ENCODE results near the gene ASCL4. TPM values are rescaled to one million over a fixed set of nuclear protein-coding genes. Genes with fewer than 3 reads are reported as not detected.

ASCL4 gene
- total and polyA plus RNA-seq, 4 donors, result under 0.01 TPM; not detected in 3

- peaks cover 0 to 9% (median 6%) of the 10 kb centered on the region in 4 donors for H3K4me1 ChIP-seq (ENCODE audit: control insufficient read depth in 4 of 4, insufficient read depth in 4 of 4, low read length in 3 of 4)
- no peaks in the 10 kb centered on the region for H3K27me3 ChIP-seq (ENCODE audit: control insufficient read depth in 4 of 4, insufficient read depth in 4 of 4, low read length in 3 of 4)
- WGBS, result 89% methylated on average over 1 of the region's 1 CpG
Measured at GRCh38 chr12:107765316-107765715, 9.2 kb upstream of the ASCL4 start.

DNA sequence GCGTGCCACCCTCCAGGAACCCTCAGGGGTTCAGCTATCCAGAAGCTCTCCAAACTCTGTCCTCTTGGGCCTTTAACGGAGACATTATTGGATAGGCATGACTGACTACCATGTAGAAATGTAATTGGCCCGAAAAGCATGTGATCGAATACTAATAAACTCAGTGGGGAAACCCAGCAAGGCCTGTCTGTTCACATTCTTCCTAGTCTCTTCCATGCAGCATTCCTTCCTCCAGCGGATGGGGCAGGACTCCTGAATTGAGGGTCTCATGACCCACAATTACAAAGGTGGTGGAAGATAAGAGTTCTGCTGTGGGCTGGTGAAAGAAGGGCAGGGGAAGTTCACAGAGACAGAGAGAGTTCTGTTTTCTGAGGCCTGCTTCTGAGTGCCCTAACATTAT is 7.0 kb upstream of the ASCL4 start:
- TF ChIP-seq HNF4A (conservative IDR thresholded peaks at IDR 0.05) (no peak), MAX (IDR thresholded peaks at IDR 0.05) (no peak), HNF4G (IDR thresholded peaks at IDR 0.05) (no peak), NR2F2 (IDR thresholded peaks at IDR 0.05) (no peak), RAD21 (IDR thresholded peaks at IDR 0.05) (no peak), EGR1 (IDR thresholded peaks at IDR 0.05; ENCODE audit: low read depth in 2 of 2) (no peak)
- TF ChIP-seq, protein P1, sequence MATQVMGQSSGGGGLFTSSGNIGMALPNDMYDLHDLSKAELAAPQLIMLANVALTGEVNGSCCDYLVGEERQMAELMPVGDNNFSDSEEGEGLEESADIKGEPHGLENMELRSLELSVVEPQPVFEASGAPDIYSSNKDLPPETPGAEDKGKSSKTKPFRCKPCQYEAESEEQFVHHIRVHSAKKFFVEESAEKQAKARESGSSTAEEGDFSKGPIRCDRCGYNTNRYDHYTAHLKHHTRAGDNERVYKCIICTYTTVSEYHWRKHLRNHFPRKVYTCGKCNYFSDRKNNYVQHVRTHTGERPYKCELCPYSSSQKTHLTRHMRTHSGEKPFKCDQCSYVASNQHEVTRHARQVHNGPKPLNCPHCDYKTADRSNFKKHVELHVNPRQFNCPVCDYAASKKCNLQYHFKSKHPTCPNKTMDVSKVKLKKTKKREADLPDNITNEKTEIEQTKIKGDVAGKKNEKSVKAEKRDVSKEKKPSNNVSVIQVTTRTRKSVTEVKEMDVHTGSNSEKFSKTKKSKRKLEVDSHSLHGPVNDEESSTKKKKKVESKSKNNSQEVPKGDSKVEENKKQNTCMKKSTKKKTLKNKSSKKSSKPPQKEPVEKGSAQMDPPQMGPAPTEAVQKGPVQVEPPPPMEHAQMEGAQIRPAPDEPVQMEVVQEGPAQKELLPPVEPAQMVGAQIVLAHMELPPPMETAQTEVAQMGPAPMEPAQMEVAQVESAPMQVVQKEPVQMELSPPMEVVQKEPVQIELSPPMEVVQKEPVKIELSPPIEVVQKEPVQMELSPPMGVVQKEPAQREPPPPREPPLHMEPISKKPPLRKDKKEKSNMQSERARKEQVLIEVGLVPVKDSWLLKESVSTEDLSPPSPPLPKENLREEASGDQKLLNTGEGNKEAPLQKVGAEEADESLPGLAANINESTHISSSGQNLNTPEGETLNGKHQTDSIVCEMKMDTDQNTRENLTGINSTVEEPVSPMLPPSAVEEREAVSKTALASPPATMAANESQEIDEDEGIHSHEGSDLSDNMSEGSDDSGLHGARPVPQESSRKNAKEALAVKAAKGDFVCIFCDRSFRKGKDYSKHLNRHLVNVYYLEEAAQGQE (IDR thresholded peaks at IDR 0.05), result no peak
- no peaks in the 10 kb centered on the region for H3K9me3 ChIP-seq (ENCODE audit: control insufficient read depth in 4 of 4, low read length in 3 of 4)
- no peak for DNase-seq (ENCODE audit: low spot score)
- no peak overlapping the region for H3K27ac ChIP-seq (ENCODE audit: low read depth in 1 of 2, low read length in 2 of 2)
- H3K36me3 ChIP-seq (ENCODE audit: control insufficient read depth in 4 of 4, insufficient read depth in 3 of 4, low read depth in 1 of 4, low read length in 3 of 4), result no peaks in the 10 kb centered on the region
- no peaks in the 10 kb centered on the region for H3K27me3 ChIP-seq (ENCODE audit: control insufficient read depth in 4 of 4, insufficient read depth in 4 of 4, low read length in 3 of 4)
- no peak overlapping the region for H3K9ac ChIP-seq (ENCODE audit: low read depth in 1 of 2, low read length in 2 of 2)
- H3K4me3 ChIP-seq (ENCODE audit: low read depth in 1 of 3, low read length in 3 of 3), result no peak overlapping the region
- no peaks in the 10 kb centered on the region for H3K4me1 ChIP-seq (ENCODE audit: control insufficient read depth in 4 of 4, insufficient read depth in 4 of 4, low read length in 3 of 4)
- WGBS, result 88% methylated on average over 5 of the region's 5 CpGs

More at GRCh38 chr12:107765316-107765715, 9.2 kb upstream of the ASCL4 start:
- DNase-seq (ENCODE audit: low spot score), result no peak
- H3K9ac ChIP-seq (ENCODE audit: low read depth in 1 of 2, low read length in 2 of 2), result no peak overlapping the region
- H3K36me3 ChIP-seq (ENCODE audit: control insufficient read depth in 4 of 4, insufficient read depth in 3 of 4, low read depth in 1 of 4, low read length in 3 of 4), result no peaks in the 10 kb centered on the region
- TF ChIP-seq, protein P2, sequence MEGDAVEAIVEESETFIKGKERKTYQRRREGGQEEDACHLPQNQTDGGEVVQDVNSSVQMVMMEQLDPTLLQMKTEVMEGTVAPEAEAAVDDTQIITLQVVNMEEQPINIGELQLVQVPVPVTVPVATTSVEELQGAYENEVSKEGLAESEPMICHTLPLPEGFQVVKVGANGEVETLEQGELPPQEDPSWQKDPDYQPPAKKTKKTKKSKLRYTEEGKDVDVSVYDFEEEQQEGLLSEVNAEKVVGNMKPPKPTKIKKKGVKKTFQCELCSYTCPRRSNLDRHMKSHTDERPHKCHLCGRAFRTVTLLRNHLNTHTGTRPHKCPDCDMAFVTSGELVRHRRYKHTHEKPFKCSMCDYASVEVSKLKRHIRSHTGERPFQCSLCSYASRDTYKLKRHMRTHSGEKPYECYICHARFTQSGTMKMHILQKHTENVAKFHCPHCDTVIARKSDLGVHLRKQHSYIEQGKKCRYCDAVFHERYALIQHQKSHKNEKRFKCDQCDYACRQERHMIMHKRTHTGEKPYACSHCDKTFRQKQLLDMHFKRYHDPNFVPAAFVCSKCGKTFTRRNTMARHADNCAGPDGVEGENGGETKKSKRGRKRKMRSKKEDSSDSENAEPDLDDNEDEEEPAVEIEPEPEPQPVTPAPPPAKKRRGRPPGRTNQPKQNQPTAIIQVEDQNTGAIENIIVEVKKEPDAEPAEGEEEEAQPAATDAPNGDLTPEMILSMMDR (IDR thresholded peaks at IDR 0.05; ENCODE audit: low read depth, low read length, missing input control), result no peak
- TF ChIP-seq RAD21 (IDR thresholded peaks at IDR 0.05) (no peak), GABPA (IDR thresholded peaks at IDR 0.05 in 1 of 2, conservative IDR thresholded peaks at IDR 0.05 in 1 of 2) (no peak), YY1 (IDR thresholded peaks at IDR 0.05) (no peak), FOXA2 (IDR thresholded peaks at IDR 0.05) (no peak), JUND (IDR thresholded peaks at IDR 0.05) (no peak), NR2F2 (IDR thresholded peaks at IDR 0.05) (no peak), HNF4G (IDR thresholded peaks at IDR 0.05) (no peak), FOXA1 (IDR thresholded peaks at IDR 0.05) (no peak), SP1 (IDR thresholded peaks at IDR 0.05) (no peak), RXRA (IDR thresholded peaks at IDR 0.05) (no peak), MAX (IDR thresholded peaks at IDR 0.05) (no peak), TAF1 (conservative IDR thresholded peaks at IDR 0.05) (no peak), HNF4A (conservative IDR thresholded peaks at IDR 0.05) (no peak), EGR1 (IDR thresholded peaks at IDR 0.05; ENCODE audit: low read depth in 2 of 2) (no peak), ATF3 (IDR thresholded peaks at IDR 0.05) (no peak)
- TF ChIP-seq, protein P1 (IDR thresholded peaks at IDR 0.05), result no peak
- H3K4me3 ChIP-seq (ENCODE audit: low read depth in 1 of 3, low read length in 3 of 3), result no peak overlapping the region
- no peak overlapping the region for H3K27ac ChIP-seq (ENCODE audit: low read depth in 1 of 2, low read length in 2 of 2)
- H3K9me3 ChIP-seq (ENCODE audit: control insufficient read depth in 4 of 4, low read length in 3 of 4), result no peaks in the 10 kb centered on the region
